T-cell (primary cell): ENCODE results near the gene COL15A1. TPM values are rescaled to one million over a fixed set of nuclear protein-coding genes. Genes with fewer than 3 reads are reported as not detected.

Source experiments
- ATAC-seq, 4 experiments: fragments of 200-7000 bp in 3 of 4; fragments of 150-1000 bp in 1 of 4; cut with Tn5 transposase; replicated peaks in 1 of 4; 1 replicate in 3 of 4; 2 replicates in 1 of 4; pipeline ENCODE4 v1.10.0; 2021; ENCODE audit warnings: moderate library complexity in 3 of 4, mild to moderate bottlenecking in 2 of 4, moderate number of reproducible peaks in 1 of 4
- CTCF ChIA-PET, 2 donors: fragments of 300-600 bp; sonication (Branson Sonifier 250); formaldehyde crosslinking; loops; one replicate each; lab custom pipeline; 2022; ENCODE audit warnings: antibody characterized with exemption in 2 of 2; lab: Charles Lee
- POLR2A ChIA-PET, 2 donors: fragments of 300-600 bp; sonication (Branson Sonifier 250); formaldehyde crosslinking; loops; one replicate each; lab custom pipeline; 2022; ENCODE audit warnings: antibody characterized with exemption in 2 of 2; lab: Charles Lee
- DNase-seq, 35 experiments: peaks; one replicate each; pipeline versions ENCODE4 v3.0.0 to v3.0.0-alpha.2; 2013 to 2023
- H3K27ac ChIP-seq: one replicate; pipeline ENCODE4 v1.5.1; 2013; ENCODE audit warnings: low read length
- H3K27me3 ChIP-seq, 2 experiments: replicated peaks in 1 of 2; 1 replicate in 1 of 2; 2 replicates in 1 of 2; pipeline versions ENCODE4 v1.6.1 to v1.7.0; 2013; ENCODE audit warnings: low read length in 1 of 2, mixed read lengths in 1 of 2; ENCODE audit not compliant: control insufficient read depth in 2 of 2, insufficient read depth in 2 of 2; ENCODE audit errors: extremely low read depth in 1 of 2
- H3K36me3 ChIP-seq, 2 donors: 1 replicate in 1 of 2; 2 replicates in 1 of 2; pipeline versions ENCODE4 v1.6.1 to v1.7.0; 2013; ENCODE audit warnings: low read length in 1 of 2; ENCODE audit not compliant: control insufficient read depth in 2 of 2, insufficient read depth in 1 of 2; ENCODE audit errors: extremely low read depth in 1 of 2
- H3K4me1 ChIP-seq, 2 experiments: 1 replicate in 1 of 2; 2 replicates in 1 of 2; pipeline versions ENCODE4 v1.6.1 to v1.7.0; 2013; ENCODE audit warnings: low read length in 2 of 2, mixed read lengths in 1 of 2; ENCODE audit not compliant: insufficient read depth in 2 of 2, control insufficient read depth in 1 of 2; ENCODE audit errors: extremely low read depth in 1 of 2
- H3K4me3 ChIP-seq, 2 donors: 1 replicate in 1 of 2; 2 replicates in 1 of 2; pipeline versions ENCODE4 v1.5.1 to v1.7.0; 2013; ENCODE audit warnings: mild to moderate bottlenecking in 2 of 2, low read length in 1 of 2, moderate library complexity in 1 of 2; ENCODE audit not compliant: control insufficient read depth in 1 of 2; ENCODE audit errors: extremely low read depth in 1 of 2
- H3K9me3 ChIP-seq: 2 replicates; pipeline ENCODE4 v1.7.0; 2013
- H3K27ac Mint-ChIP-seq, 2 donors: one replicate each; pipeline ENCODE4 v1.8.0; 2020 to 2021; ENCODE audit warnings: mild to moderate bottlenecking in 2 of 2, mixed read lengths in 2 of 2
- H3K27me3 Mint-ChIP-seq, 2 donors: one replicate each; pipeline ENCODE4 v1.8.0; 2021 to 2022; ENCODE audit warnings: mixed read lengths in 2 of 2
- H3K36me3 Mint-ChIP-seq: one replicate; pipeline ENCODE4 v1.8.0; 2021; ENCODE audit warnings: mixed read lengths
- H3K4me1 Mint-ChIP-seq, 3 donors: one replicate each; pipeline ENCODE4 v1.8.0; 2020 to 2022; ENCODE audit warnings: mixed read lengths in 3 of 3, mild to moderate bottlenecking in 1 of 3
- H3K4me3 Mint-ChIP-seq, 3 donors: one replicate each; pipeline ENCODE4 v1.8.0; 2020 to 2022; ENCODE audit warnings: mild to moderate bottlenecking in 3 of 3, mixed read lengths in 3 of 3, moderate library complexity in 3 of 3
- H3K9me3 Mint-ChIP-seq, 3 donors: one replicate each; pipeline ENCODE4 v1.8.0; 2020 to 2022; ENCODE audit warnings: mixed read lengths in 3 of 3
- WGBS: methylation state at CpG from one replicate; pipeline ENCODE4 v1.1.5; 2013; ENCODE audit warnings: missing lambda C conversion rate; ENCODE audit not compliant: insufficient coverage; 5-methylcytosine and 5-hydroxymethylcytosine counted together
- total RNA-seq, 35 experiments: library from RNA in 6 of 35; stranded (reverse) in 6 of 35; fragments of 120-200 nt in 1 of 35; gene quantifications; one replicate each; pipeline versions ENCODE4 v1.2.1 to v1.2.4 and lab custom pipeline; 2013 to 2026

The COL15A1 gene
- total RNA-seq, 5 donors from 2014 or later (not counting 1 experiment from before 2014, with no cell fraction given), result 0.15 to 0.20 (median 0.19) TPM; not detected in 2

DNA sequence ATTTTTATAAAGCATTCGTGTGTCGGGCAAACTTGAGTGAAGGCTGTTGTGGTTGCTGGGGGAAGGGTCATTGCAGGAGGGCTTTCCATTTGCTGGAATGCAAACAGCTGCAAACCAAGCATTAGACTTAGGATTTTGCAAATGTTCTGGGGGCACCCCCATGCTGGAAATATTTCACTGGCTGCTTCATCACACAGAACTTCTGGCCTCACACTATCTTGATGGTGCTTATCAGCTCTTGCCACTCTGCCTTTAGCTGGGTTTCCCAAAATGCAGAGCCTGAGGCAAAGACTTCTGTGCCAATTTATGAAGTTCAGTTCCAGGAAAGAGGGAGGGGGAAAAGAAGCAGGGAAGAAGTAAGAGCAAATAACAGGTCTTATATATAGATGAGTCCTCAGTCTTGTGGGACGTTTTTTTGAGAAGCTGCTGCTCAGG, 8.6 kb upstream of the COL15A1 start:
- Histone ChIP-seq H3K27me3 (peaks cover 0 to 6% of the 10 kb centered on the region in 2 experiments), H3K36me3 (no peaks in the 10 kb centered on the region), H3K4me1 (no peaks in the 10 kb centered on the region), H3K27ac (no peak overlapping the region), H3K4me3 (no peak overlapping the region), H3K9me3 (no peaks in the 10 kb centered on the region)
- Mint-ChIP-seq H3K9me3 (no peaks in the 10 kb centered on the region), H3K4me1 (no peaks in the 10 kb centered on the region), H3K4me3 (no peak overlapping the region), H3K27ac (no peak overlapping the region), H3K36me3 (no peaks in the 10 kb centered on the region), H3K27me3 (peaks cover 36 to 44% of the 10 kb centered on the region in 2 donors)
- CTCF ChIA-PET, result no interaction called here
- DNase-seq (no peak), ATAC-seq (no peak)
- POLR2A ChIA-PET, result interaction anchor here in 1 of 2 donors (0.5 kb wide), 1 partner anchor 1220 kb away, joined by 4 read pairs; no protein-coding TSS in a partner anchor
- 69% methylated on average over 3 of the region's 3 CpGs for WGBS

DNA sequence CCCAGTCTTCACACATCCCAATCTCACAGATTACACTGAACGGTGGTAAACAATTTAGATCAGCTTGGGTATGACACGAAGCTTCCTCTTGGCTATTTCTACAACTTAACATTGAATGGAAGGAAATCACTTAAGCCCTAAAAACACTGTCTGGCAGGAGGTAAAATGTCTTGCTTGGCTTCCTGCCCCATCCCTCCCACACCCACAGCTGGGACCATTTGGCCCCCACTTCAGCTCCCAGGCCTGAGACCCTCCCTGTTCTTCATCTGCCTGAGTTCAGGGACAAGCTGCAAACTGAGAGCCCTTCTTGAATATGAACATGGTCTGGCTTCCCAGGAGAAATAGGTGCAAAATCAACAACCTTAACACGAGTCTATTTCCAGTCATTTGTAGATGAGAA, 3.4 kb upstream of the COL15A1 start:
- no peak overlapping the region for H3K4me3 Mint-ChIP-seq
- POLR2A ChIA-PET, result no interaction called here
- Histone ChIP-seq H3K36me3 (no peaks in the 10 kb centered on the region), H3K27me3 (peaks cover 10 to 35% of the 10 kb centered on the region in 2 experiments), H3K27ac (no peak overlapping the region), H3K4me1 (peaks cover 0 to 10% of the 10 kb centered on the region in 2 experiments), H3K4me3 (no peak overlapping the region), H3K9me3 (no peaks in the 10 kb centered on the region)
- H3K27ac Mint-ChIP-seq, result no peak overlapping the region
- no peaks in the 10 kb centered on the region for H3K36me3 Mint-ChIP-seq
- CTCF ChIA-PET, result no interaction called here
- DNase-seq (no peak), ATAC-seq (no peak)
- no peaks in the 10 kb centered on the region for H3K9me3 Mint-ChIP-seq
- H3K4me1 Mint-ChIP-seq, result peaks cover 14 to 16% (median 15%) of the 10 kb centered on the region in 3 donors
- WGBS, result no CpG with 5 or more reads among the region's 3 CpGs
- H3K27me3 Mint-ChIP-seq, result peaks cover 71% of the 10 kb centered on the region in 2 donors

DNA sequence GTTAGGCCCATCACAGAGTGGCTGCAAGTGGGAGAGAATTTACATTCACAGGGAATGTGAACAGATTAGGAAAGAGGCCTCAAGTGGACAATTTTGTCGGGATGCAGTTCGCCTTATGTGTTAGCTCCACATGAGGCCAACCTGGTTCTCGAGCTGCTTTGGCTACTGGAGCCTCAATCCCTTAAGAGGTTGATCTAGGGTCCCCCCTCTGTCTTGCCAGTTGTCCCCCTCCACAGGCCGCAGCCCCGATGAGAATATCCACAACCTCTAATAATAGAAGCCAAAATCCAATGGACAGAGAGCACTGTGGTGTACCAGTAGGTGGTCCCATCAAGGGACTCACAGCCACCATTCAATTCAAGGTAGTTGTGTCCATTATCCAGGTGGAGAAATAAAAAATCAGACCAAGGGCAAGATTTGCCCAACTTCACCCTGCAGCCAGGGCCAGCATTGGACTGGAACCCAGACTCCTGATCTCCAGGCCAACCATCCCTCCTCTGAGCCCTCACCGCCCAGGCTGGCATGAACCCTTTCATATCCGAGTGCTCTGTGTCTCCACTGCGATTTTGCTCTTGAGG, 1.7 kb upstream of the COL15A1 start:
- Mint-ChIP-seq H3K27ac (no peak overlapping the region), H3K36me3 (no peaks in the 10 kb centered on the region), H3K4me1 (peaks cover 14 to 16% (median 15%) of the 10 kb centered on the region in 3 donors), H3K27me3 (peaks cover 73 to 75% of the 10 kb centered on the region in 2 donors), H3K4me3 (no peak overlapping the region), H3K9me3 (no peaks in the 10 kb centered on the region)
- ATAC-seq (no peak), DNase-seq (no peak)
- Histone ChIP-seq H3K4me3 (no peak overlapping the region), H3K9me3 (no peaks in the 10 kb centered on the region), H3K36me3 (no peaks in the 10 kb centered on the region), H3K4me1 (peaks cover 0 to 10% of the 10 kb centered on the region in 2 experiments), H3K27ac (no peak overlapping the region), H3K27me3 (peaks cover 14 to 39% of the 10 kb centered on the region in 2 experiments)
- CTCF ChIA-PET, result no interaction called here
- POLR2A ChIA-PET, result no interaction called here
- WGBS, result 93% methylated on average over 5 of the region's 8 CpGs

DNA sequence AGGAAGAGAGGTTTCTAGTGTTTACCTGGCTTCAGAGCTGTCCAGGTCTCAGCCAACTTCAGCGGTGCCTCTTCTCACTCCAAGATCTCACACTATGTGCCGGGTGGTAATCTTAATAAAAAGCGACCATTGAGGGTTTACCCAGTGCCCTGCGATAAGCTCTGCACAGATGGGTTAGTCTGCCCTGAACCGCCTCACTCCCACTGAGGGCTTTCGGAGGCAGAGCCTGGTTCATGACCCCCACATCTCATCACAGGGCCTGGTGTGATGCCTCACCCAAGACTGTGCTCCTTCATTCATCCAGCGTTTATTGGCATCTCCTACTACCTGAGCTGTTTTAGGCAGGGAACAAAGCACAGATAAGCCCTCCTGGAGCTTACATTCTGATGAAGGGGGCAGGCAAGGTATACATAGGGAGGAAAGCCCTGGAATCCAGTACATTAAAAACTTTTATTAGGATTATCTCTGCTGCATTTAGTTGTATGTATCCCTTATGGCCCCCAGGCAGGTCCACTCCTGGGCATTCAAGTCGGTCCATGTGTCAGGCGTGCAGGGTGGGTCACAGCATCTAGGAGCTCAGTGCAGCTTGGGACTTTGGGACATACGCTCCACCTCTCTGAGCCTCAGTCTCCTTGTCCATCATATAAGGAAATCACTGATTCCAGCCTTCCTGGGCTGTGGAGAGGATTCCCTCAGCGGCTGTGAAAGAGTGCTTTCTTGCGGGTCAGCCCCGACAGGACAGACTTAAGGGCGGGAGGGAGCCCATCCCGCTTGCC, 613 bp upstream of the COL15A1 start:
- peaks cover 70 to 72% of the 10 kb centered on the region in 2 donors for H3K27me3 Mint-ChIP-seq
- no peaks in the 10 kb centered on the region for H3K9me3 ChIP-seq
- peaks cover 0 to 10% of the 10 kb centered on the region in 2 experiments for H3K4me1 ChIP-seq
- peak overlapping the region in 1 of 2 donors; percentile 49 for H3K27ac Mint-ChIP-seq
- no peak overlapping the region for H3K4me3 ChIP-seq
- CTCF ChIA-PET, result no interaction called here
- POLR2A ChIA-PET, result no interaction called here
- peak overlapping the region in 1 of 3 donors; percentile 56 for H3K4me3 Mint-ChIP-seq
- H3K27ac ChIP-seq, result no peak overlapping the region
- DNase-seq (no peak), ATAC-seq (no peak)
- H3K36me3 Mint-ChIP-seq, result no peaks in the 10 kb centered on the region
- no peaks in the 10 kb centered on the region for H3K9me3 Mint-ChIP-seq
- H3K36me3 ChIP-seq, result no peaks in the 10 kb centered on the region
- H3K27me3 ChIP-seq, result peaks cover 14 to 42% of the 10 kb centered on the region in 2 experiments
- WGBS, result 59% methylated on average over 13 of the region's 15 CpGs
- peaks cover 14 to 16% (median 15%) of the 10 kb centered on the region in 3 donors for H3K4me1 Mint-ChIP-seq

DNA sequence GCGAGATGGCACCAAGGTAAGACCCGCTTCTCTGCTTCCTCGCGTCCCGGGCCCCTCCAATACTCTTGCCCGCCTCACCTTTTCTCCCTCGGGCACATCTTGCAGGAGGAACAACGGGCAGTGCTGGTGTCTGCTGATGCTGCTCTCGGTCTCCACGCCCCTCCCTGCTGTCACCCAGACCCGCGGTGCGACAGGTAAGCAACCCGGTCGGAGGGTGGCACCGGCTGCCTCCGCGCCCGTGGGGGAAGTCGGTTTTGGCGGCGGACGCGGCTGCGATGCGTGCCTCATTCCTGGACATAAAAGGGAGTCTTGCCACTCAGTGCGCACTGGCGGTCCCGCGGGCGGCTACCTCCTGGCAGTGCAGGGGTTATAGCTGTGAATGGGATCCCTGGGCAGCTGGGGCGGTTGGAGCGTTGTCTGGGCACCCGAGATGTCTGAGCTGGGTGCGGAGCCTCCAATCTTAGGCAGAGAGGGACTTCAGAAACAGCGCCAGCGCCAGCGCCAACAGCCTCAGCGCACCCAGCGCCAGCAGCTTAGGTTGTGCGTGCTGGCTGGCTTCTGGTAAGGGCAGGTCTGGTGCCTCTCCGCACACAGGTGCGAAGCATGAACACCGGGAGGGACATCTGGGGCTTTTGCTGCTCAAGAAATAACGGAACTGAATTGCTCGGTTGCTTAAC, 488 bp downstream of the COL15A1 start:
- peak overlapping the region in 1 of 3 donors; percentile 56 for H3K4me3 Mint-ChIP-seq
- peaks cover 0 to 10% of the 10 kb centered on the region in 2 experiments for H3K4me1 ChIP-seq
- peaks cover 61 to 64% of the 10 kb centered on the region in 2 donors for H3K27me3 Mint-ChIP-seq
- peaks cover 14 to 42% of the 10 kb centered on the region in 2 experiments for H3K27me3 ChIP-seq
- no peak overlapping the region for H3K27ac ChIP-seq
- H3K9me3 ChIP-seq, result no peaks in the 10 kb centered on the region
- H3K27ac Mint-ChIP-seq, result no peak overlapping the region
- peak overlapping the region in 1 of 2 donors; percentile 30 for H3K4me3 ChIP-seq
- no peaks in the 10 kb centered on the region for H3K36me3 ChIP-seq
- WGBS, result 4% methylated on average over 46 of the region's 46 CpGs
- DNase-seq, result no peak
- ChIA-PET POLR2A (no interaction called here), CTCF (no interaction called here)
- ATAC-seq, result peak in 1 of 4 experiments; percentile 9
- peaks cover 14 to 16% (median 15%) of the 10 kb centered on the region in 3 donors for H3K4me1 Mint-ChIP-seq
- H3K36me3 Mint-ChIP-seq, result no peaks in the 10 kb centered on the region
- H3K9me3 Mint-ChIP-seq, result no peaks in the 10 kb centered on the region

DNA sequence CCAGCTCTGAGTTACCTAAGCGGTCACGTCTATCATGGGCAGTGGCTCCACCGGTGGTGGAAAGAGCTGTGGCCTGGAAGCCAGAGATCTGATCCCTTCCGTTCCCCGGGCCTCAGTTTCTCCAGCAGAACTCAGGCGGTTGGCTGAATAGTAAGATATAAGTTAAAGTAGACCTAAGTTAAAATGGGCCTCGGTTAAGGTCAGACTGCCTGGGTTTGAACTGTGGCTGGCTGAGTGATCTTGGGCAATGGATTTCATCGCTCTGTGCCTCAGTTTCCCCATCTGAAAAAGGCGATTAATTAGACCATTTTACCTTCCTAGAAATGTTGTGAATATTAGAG, 997 bp downstream of the COL15A1 start:
- DNase-seq (no peak), ATAC-seq (no peak)
- H3K36me3 Mint-ChIP-seq, result no peaks in the 10 kb centered on the region
- H3K27ac ChIP-seq, result no peak overlapping the region
- no peaks in the 10 kb centered on the region for H3K9me3 Mint-ChIP-seq
- ChIA-PET POLR2A (no interaction called here), CTCF (no interaction called here)
- peaks cover under 1% of the 10 kb centered on the region for H3K9me3 ChIP-seq
- H3K27ac Mint-ChIP-seq, result no peak overlapping the region
- WGBS, result 57% methylated on average over 7 of the region's 9 CpGs
- peaks cover 14 to 42% of the 10 kb centered on the region in 2 experiments for H3K27me3 ChIP-seq
- peak overlapping the region in 1 of 3 donors; percentile 56 for H3K4me3 Mint-ChIP-seq
- no peak overlapping the region for H3K4me3 ChIP-seq
- no peaks in the 10 kb centered on the region for H3K36me3 ChIP-seq
- peaks cover 0 to 10% of the 10 kb centered on the region in 2 experiments for H3K4me1 ChIP-seq
- peaks cover 59 to 60% of the 10 kb centered on the region in 2 donors for H3K27me3 Mint-ChIP-seq
- peaks cover 14 to 16% (median 15%) of the 10 kb centered on the region in 3 donors for H3K4me1 Mint-ChIP-seq
